ENCODE data around the gene MGAT4A.

MGAT4A gene

GRCh38 chr2:98572211-98572610 lies 158.7 kb downstream of the MGAT4A start:
- DNase-seq (ENCODE audit: low read depth), result no peak

- no peak for DNase-seq (ENCODE audit: low read depth)
Measured at GRCh38 chr2:98571796-98572195, 159.1 kb downstream of the MGAT4A start.

- no peak for DNase-seq (ENCODE audit: low read depth)
Measured at GRCh38 chr2:98571121-98571701, 159.7 kb downstream of the MGAT4A start.

- no peak for DNase-seq (ENCODE audit: low read depth)
Measured at GRCh38 chr2:98570356-98570755, 160.6 kb downstream of the MGAT4A start.

- no peak for DNase-seq (ENCODE audit: low read depth)
Measured at GRCh38 chr2:98569915-98570314, 161.0 kb downstream of the MGAT4A start.

- DNase-seq (ENCODE audit: low read depth), result no peak
Measured at GRCh38 chr2:98569197-98569793, 161.6 kb downstream of the MGAT4A start.
